Esophagus (tissue), 2 donors: ENCODE measurements around the gene SH3TC1. TPM values are rescaled to one million over a fixed set of nuclear protein-coding genes. Genes with fewer than 3 reads are reported as not detected.

Experiments used
- H3K27ac ChIP-seq, 2 donors: one replicate each; pipeline ENCODE4 v1.5.1; 2013; ENCODE audit warnings: low read depth in 2 of 2, mild to moderate bottlenecking in 2 of 2, inconsistent platforms in 1 of 2, low read length in 1 of 2, moderate library complexity in 1 of 2
- H3K27me3 ChIP-seq, 2 donors: one replicate each; pipeline ENCODE4 v1.6.1; 2013; ENCODE audit warnings: low read length in 2 of 2, control low read depth in 1 of 2, mild to moderate bottlenecking in 1 of 2; ENCODE audit not compliant: insufficient read depth in 2 of 2, control insufficient read depth in 1 of 2
- H3K36me3 ChIP-seq, 2 donors: one replicate each; pipeline ENCODE4 v1.6.1; 2013; ENCODE audit warnings: low read length in 1 of 2; ENCODE audit not compliant: control insufficient read depth in 2 of 2, insufficient read depth in 2 of 2
- H3K4me1 ChIP-seq, 2 donors: one replicate each; pipeline ENCODE4 v1.6.1; 2013; ENCODE audit warnings: low read length in 1 of 2; ENCODE audit not compliant: control insufficient read depth in 2 of 2, insufficient read depth in 2 of 2
- H3K4me3 ChIP-seq, 2 donors: one replicate each; pipeline ENCODE4 v1.5.1; 2013; ENCODE audit warnings: low read length in 2 of 2, mild to moderate bottlenecking in 2 of 2, low read depth in 1 of 2, moderate library complexity in 1 of 2
- H3K9me3 ChIP-seq, 2 donors: one replicate each; pipeline ENCODE4 v1.6.1; 2013; ENCODE audit warnings: mild to moderate bottlenecking in 2 of 2, low read depth in 1 of 2, low read length in 1 of 2, moderate library complexity in 1 of 2; ENCODE audit not compliant: control insufficient read depth in 2 of 2, insufficient read depth in 1 of 2
- WGBS, 2 donors: extraction: QIAGEN DNeasy Blood & Tissue Kit; methylation state at CpG; one replicate each; pipeline ENCODE4 v1.1.7; 2013; 5-methylcytosine and 5-hydroxymethylcytosine counted together
- polyA plus RNA-seq, 2 donors: library from polyadenylated mRNA; stranded (reverse); fragments of 200-250 nt; gene quantifications; one replicate each; pipeline ENCODE4 v1.2.3, GENCODE V29; 2013
- donor health status: healthy with polysubstance abuse.
- donor health status: Bipolar disorder and iron deficiency.

The SH3TC1 gene
- polyA plus RNA-seq, result 10 to 100 TPM; 18.0 to 19.2 TPM

DNA sequence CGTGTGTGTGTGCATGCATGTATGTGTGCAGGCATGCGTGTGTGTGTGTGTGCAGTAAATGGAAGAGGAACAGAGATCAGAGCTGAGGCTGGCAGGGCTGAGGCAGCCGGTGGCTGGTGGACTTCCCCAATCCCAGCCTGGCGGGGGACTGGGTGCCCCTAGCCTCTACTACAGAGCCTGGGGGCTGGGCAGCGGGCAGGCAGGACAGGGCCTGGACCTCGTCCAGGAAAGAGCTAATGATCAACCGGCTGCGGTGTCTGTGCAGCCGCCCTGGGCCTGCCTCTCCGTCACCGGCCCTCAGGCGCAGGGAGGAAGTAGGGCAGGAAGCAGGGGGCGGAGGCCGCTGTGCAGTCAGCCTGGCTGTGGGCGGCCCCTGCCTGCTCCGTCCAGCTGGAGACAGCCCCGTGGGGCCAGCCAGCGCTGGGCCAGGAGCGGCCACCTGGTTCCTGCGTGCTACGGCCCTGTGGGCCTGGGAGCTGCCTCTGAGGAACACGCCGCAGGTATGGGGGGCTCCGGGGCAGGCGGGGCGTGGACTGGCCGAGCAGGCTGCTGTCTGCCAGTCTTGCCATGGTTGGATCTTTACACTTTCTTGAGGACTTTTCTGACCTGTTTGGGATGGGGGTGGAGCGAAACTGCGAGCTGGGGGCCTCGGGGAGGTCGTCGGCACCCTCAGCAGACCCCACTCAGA is at the start of gene SH3TC1:
SH3TC1 (plus strand) TSS at position 385 of the 688 bp plus-strand sequence. CDS start 5,905 bp downstream, outside the sequence.
- peaks cover 15 to 35% of the 10 kb centered on the region in 2 donors for H3K4me1 ChIP-seq
- H3K27ac ChIP-seq, result peak within 1 kb of the TSS; percentile 89 to 95
- no peaks in the 10 kb centered on the region for H3K9me3 ChIP-seq
- H3K36me3 ChIP-seq, result no peaks in the 10 kb centered on the region
- H3K27me3 ChIP-seq, result no peaks in the 10 kb centered on the region
- peak within 1 kb of the TSS; percentile 60 to 65 for H3K4me3 ChIP-seq
- 5 to 6% methylated on average over 31 to 32 of the region's 32 CpGs for WGBS, 2 donors

GRCh38 chr4:8149664-8150063 is 49.4 kb upstream of the SH3TC1 start:
- Histone ChIP-seq H3K4me3 (no peak overlapping the region), H3K4me1 (no peaks in the 10 kb centered on the region), H3K36me3 (peaks cover 0 to 12% of the 10 kb centered on the region in 2 donors), H3K27ac (no peak overlapping the region), H3K9me3 (no peaks in the 10 kb centered on the region), H3K27me3 (peaks cover 0 to 3% of the 10 kb centered on the region in 2 donors)
- 79 to 87% methylated on average over 6 to 7 of the region's 7 CpGs for WGBS, 2 donors

DNA sequence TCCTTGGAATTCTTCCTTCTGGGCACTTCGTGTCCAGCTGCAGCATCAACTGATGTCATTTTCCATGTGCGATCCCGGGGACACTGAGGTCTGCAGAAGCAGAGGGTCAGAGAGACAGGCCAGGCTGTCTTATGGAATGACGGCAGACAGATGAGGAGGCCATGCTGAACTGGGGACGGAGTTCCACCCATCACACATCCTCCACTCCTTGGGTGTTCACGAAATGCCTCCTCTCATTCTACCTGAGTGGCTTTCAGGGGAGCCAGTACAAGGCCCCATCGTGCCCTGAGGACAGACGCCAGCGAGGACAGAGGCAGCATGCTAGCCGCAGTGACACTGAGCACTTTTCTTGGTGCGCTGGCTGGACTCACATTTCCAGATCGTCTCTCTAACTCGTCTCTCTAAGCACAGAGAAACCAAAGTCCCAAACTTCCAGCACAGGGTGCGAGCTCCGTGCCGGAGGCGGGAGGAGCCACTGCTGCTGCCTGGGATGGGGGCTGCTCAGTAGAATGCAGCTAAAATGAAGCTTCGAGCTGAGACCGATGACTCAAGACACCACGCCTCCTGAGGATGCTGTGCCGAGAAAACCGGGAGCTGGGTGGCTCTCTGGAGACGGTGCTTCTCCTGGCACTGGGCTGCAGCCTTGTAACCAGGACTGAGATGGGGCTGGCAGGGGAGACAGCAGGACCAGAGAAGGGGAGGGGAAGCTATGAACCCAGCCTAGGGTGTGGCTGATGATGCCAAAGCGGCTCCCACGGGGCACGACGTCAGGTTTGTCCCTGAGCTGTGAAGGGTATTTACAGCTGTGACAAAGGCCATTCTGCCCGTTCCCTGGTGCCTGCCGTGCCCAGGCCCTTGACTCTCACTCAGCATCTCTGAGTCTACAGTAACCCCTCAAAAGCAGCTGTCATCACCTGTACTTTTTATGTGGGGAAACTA is 48.7 kb upstream of the SH3TC1 start:
- Histone ChIP-seq H3K27me3 (peaks cover 0 to 3% of the 10 kb centered on the region in 2 donors), H3K9me3 (no peaks in the 10 kb centered on the region), H3K4me1 (no peaks in the 10 kb centered on the region), H3K27ac (no peak overlapping the region), H3K36me3 (peaks cover 0 to 12% of the 10 kb centered on the region in 2 donors), H3K4me3 (no peak overlapping the region)
- WGBS, 2 donors, result 75 to 80% methylated on average over 29 of the region's 29 CpGs

DNA sequence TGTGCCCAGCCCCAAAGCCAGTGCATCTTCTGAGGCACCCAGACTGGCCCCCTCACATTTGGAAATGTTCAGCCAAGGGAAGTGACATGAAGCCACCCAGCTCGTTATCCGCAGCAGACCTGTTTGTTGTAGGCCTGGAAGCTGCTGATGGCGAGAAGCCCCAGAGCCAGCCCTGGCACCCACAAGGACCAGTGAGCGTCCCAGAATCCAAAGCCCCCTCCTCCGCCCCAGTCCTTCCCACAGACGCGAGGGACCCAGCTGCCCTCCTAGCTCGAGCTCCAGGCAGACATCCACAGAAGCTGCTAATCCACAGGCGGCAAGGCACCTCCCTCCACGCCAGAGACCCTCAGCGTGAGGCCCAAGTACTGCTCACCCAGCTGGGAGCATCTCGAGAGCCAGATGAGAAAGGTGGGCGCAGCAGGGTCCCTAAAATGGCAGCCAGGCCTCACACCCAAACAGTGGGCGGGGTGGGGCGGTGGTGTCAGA is 47.9 kb upstream of the SH3TC1 start:
- peaks cover 0 to 12% of the 10 kb centered on the region in 2 donors for H3K36me3 ChIP-seq
- peaks cover 0 to 3% of the 10 kb centered on the region in 2 donors for H3K27me3 ChIP-seq
- no peak overlapping the region for H3K27ac ChIP-seq
- H3K4me3 ChIP-seq, result no peak overlapping the region
- WGBS, 2 donors, result 91 to 92% methylated on average over 15 of the region's 15 CpGs
- no peaks in the 10 kb centered on the region for H3K9me3 ChIP-seq
- H3K4me1 ChIP-seq, result no peaks in the 10 kb centered on the region

- 91 to 92% methylated on average over 39 of the region's 39 CpGs for WGBS, 2 donors
- peaks cover 0 to 12% of the 10 kb centered on the region in 2 donors for H3K36me3 ChIP-seq
- H3K27ac ChIP-seq, result no peak overlapping the region
- no peak overlapping the region for H3K4me3 ChIP-seq
- peaks cover 0 to 3% of the 10 kb centered on the region in 2 donors for H3K27me3 ChIP-seq
- no peaks in the 10 kb centered on the region for H3K9me3 ChIP-seq
- H3K4me1 ChIP-seq, result peaks cover 0 to under 1% of the 10 kb centered on the region in 2 donors
These were observed 46.8 kb upstream of the SH3TC1 start for GRCh38 chr4:8152090-8152864.

DNA sequence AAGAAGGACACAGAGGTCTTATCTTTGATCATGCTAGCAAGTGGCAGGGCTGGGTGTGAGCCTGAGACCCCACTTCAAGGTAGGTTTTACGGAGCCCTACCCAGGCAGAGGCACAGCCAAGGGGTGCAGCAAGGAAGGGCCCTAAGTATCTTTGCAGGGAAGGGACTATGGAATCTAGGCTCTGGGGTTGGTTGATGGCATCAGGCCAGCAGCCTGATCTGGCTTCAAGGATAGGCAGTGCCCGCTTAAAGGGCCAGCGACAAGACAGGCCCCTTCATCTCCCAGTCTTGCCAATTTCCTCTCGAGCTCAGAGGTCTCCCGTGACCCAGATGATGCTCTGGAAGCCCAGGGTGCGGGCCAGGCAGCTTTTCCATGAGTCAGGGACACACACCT is 46.2 kb upstream of the SH3TC1 start:
- Histone ChIP-seq H3K27ac (no peak overlapping the region), H3K4me1 (peaks cover 2 to 6% of the 10 kb centered on the region in 2 donors), H3K36me3 (peaks cover 0 to 12% of the 10 kb centered on the region in 2 donors), H3K27me3 (peaks cover 0 to 3% of the 10 kb centered on the region in 2 donors), H3K9me3 (no peaks in the 10 kb centered on the region), H3K4me3 (no peak overlapping the region)
- WGBS, 2 donors, result 53 to 62% methylated on average over 6 of the region's 6 CpGs

GRCh38 chr4:8153441-8153840 is 45.6 kb upstream of the SH3TC1 start:
- H3K36me3 ChIP-seq, result peaks cover 0 to 9% of the 10 kb centered on the region in 2 donors
- H3K4me1 ChIP-seq, result peaks cover 3 to 8% of the 10 kb centered on the region in 2 donors
- H3K27me3 ChIP-seq, result peaks cover 0 to 2% of the 10 kb centered on the region in 2 donors
- H3K9me3 ChIP-seq, result no peaks in the 10 kb centered on the region
- H3K27ac ChIP-seq, result no peak overlapping the region
- WGBS, 2 donors, result 85 to 88% methylated on average over 10 of the region's 10 CpGs
- no peak overlapping the region for H3K4me3 ChIP-seq

- Histone ChIP-seq H3K4me3 (no peak overlapping the region), H3K27me3 (no peaks in the 10 kb centered on the region), H3K27ac (no peak overlapping the region), H3K9me3 (no peaks in the 10 kb centered on the region), H3K36me3 (peaks cover 0 to 6% of the 10 kb centered on the region in 2 donors), H3K4me1 (peaks cover 3 to 16% of the 10 kb centered on the region in 2 donors)
- WGBS, 2 donors, result 66 to 68% methylated on average over 6 of the region's 6 CpGs
These were observed 44.0 kb upstream of the SH3TC1 start for GRCh38 chr4:8155048-8155447.
